Head of caudate nucleus (tissue), 42 donors: ENCODE data around the gene MIPOL1.
"Not testable (repeated sequence)": the region's sequence is repeated elsewhere in the genome, so short reads cannot be mapped to it uniquely, and the experiment has no call there.

Experiments used
- DNase-seq, 42 donors: peaks; one replicate each; pipeline versions ENCODE4 v3.0.0 to v3.0.0-alpha.2; 2020 to 2021; ENCODE audit warnings: mixed read lengths in 7 of 42
- intact Hi-C: fragments of 100-400 bp; cut with DNase I; formaldehyde crosslinking; loops from one replicate; pipeline ENCODE4 v1.15.0; 2022

MIPOL1 gene

DNA sequence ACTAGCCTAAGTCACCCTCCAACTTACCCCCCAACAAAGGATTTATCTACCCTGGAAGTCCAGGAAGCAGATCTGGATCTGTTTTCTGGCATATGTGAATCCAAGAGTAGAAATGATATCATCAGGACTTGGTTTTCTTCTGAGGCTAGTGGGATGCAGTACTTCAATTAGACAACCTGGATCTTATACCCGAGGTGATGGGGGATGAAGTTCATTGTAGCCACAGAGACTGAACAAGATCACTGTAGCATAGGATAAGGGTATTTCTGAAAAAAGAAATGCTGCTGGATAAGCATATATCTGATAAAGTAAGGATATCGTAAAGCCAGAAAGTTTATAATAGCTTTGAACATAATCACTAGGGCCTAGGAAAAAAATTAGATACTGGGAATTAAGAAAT, 222.9 kb downstream of the MIPOL1 start:
- intact Hi-C loops = no loop called here
- DNase-seq = no peak

DNA sequence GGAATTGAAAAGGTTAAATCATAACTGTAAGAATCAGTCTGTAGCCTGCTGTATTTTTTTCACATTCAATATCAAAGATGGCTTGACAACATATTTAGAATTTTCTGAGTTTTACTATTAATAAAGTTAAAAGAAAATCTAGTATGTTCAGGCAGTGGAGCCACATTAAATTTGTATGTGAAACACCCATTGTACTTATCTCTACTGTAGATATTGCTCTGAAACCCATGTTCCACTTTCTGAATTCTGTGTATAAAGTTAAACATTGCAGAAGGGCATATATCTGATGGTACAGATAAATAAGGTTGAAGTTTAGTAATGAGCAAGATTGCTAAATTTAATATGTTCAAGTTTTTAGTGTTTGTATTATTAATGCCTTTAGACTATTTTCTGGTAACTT, 224.6 kb downstream of the MIPOL1 start:
- intact Hi-C loops = no loop called here
- no peak for DNase-seq

DNA sequence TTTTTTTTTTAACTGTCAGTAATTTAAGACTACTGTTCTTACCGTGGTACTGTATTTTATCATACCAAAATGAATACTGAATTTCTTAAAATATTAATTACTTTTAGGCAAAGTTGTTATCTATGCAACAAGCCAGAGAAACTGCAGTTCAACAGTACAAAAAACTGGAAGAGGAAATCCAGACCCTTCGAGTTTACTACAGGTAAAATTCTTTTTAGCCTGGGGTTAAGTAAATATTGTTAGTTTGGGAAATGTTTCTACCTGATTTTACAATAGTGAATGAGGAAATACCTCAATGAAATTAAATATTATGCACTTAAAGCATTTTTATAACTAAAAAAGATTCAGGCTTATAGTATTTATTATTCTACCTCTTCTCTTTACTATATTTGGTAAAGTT, 225.0 kb downstream of the MIPOL1 start:
- DNase-seq = no peak
- intact Hi-C loops = no loop called here

DNA sequence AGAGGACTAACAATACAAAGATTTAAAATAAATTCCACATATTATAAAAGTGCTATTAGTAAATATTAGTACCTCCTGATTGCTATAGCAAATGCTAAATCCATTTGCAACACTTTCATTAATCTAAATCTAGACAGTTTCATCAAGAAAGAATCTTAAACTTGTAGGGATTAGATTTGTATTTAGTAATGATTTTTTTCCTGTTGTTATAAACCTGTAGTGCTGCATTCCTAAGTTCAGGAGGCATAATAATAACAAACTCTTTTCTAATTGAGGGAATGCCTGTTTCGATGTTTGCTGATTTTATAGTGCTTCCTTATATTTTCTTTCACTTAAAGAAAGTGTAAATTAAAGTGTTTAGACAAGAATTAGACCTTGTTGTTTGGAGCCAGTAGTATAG, 231.2 kb downstream of the MIPOL1 start:
- no peak for DNase-seq
- intact Hi-C loops = no loop called here

DNA sequence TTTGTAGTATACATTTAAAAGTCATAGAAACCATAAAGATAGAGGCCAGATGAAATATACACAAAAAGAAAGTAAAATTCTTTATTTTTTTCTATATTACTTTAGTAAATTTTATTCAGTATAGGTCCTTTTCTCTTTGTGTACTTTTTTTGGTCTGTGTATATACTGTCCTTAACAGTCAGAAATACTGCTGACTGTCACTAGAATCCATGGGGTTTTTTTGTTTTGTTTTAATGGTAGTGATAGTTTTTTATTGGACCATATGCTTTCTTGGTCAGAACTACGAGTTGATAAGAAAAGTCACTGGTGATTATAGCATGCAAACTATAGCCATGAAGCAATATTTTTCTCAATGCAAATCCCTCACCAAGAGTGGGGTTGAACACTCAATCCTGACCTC, 231.9 kb downstream of the MIPOL1 start:
- no peak for DNase-seq
- intact Hi-C loops = no loop called here

DNA sequence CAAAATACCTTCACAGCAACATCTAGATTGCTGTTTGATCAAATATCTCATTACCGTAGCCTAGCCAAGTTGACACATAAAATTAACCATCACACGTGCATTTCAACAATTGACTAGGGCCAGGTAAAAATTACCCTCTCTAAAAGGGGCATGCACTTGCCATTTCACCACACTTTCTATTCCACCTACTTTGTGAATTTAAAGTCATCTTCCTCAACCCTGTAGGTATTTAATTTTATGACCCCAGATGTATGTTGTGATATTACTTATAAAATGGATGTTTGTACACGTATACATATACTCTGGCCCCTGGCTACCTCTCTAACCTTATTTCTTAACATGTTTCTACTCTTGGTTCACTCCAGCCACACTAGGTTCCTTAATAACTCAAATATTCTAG, 237.1 kb downstream of the MIPOL1 start:
- DNase-seq = no peak
- intact Hi-C loops = no loop called here

DNA sequence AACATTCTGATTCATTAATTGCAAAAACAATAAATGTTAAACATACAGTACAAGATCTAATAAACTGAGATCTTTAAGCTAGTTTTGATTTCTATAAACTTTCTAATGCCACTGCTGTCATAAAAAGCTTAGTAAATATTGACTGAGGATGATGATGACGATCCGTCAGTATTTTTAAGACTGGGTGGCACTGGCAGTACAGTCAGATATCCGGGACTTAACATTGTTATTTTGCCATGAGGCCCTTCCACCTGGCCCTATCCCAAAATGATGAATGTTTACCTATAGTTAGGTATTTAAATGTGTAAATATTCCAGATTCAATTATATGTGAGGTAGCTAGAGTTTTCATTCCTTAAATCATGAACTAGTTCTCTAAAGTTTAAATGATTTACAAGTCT, 238.8 kb downstream of the MIPOL1 start:
- intact Hi-C loops = no loop called here
- no peak for DNase-seq

DNA sequence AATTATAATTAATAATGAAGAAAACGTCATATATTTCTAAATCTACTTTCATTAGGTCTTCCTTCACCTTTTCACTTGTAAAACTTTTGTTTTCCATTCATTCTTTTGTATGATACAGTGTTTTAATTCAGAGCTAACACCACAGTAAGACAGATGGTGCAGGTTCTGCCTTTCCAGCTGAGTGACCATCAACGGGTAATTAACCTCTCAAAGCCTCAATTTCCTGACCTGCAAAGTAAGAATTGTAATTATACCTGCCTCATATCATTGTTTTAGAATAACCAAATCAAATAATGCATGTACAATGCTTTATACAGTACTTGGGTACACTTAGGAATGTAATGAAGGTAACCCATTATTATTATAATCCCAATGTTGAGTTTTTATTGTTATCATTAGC, 239.8 kb downstream of the MIPOL1 start:
- no peak for DNase-seq

DNA sequence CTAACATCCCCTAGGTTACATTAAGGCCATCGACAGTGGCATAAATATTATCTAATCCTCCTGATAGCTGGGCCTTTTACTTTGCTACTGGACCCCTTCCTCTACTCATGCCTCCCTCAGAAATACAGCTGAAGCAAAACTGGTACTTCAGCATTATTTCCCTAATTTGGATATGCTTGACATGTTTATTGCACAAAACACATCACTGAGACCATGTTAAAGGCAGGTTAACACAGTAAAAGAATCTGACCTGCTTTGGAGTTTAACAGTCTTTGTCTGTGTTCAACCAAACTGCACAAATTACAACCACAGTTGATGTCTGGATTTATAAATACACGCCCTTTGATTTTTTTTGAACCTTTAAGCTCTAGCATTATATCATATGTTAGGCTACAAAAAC, 240.7 kb downstream of the MIPOL1 start:
- intact Hi-C loops = no loop called here
- no peak for DNase-seq

More for the DNA sequence above, 239.8 kb downstream of the MIPOL1 start:
- intact Hi-C loops = no loop called here

DNA sequence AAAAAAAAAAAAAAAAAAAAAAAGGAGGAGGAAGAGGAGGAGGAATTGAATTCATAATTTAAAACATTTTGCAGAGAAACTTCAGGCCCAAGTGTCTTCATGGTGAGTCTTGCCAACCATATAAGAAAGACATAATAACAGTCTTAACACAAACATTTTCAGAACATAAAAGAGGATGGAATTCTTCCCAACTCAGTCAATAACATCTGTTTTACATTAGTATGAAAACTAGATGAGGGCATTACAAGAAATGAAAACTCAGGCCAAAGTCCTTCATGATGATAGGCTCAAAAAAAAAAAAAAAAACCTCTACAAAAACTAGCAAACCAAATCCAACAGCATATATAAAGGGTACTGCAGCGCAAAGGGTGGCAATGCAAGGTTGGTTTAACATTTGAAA, 245.7 kb downstream of the MIPOL1 start:
- intact Hi-C loops = no loop called here
- no peak for DNase-seq

DNA sequence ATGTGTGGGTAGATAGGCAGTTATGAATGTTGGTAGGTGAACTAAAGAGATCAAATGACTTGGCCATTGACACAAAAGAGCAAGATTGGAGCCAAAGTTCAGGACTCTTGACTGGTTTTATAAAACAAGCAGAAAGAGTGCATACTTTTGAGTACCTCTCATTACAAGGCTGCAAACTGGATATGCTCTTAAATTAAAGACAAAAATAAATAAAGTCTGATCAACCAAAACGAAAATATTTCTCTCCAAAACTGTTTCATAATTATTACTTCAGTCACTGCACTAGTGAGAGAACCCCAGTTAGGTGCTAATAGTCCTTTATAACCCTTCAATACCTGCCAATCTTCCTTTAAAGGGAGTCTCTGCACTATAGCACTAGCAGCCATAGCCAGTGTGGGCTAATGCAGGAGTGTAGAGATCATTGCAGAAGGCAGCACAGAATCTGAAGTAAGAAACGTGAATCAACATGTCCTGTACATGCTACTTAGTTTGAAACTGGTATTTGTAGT, 250.2 kb downstream of the MIPOL1 start:
- intact Hi-C loops = no loop called here
- no peak for DNase-seq

DNA sequence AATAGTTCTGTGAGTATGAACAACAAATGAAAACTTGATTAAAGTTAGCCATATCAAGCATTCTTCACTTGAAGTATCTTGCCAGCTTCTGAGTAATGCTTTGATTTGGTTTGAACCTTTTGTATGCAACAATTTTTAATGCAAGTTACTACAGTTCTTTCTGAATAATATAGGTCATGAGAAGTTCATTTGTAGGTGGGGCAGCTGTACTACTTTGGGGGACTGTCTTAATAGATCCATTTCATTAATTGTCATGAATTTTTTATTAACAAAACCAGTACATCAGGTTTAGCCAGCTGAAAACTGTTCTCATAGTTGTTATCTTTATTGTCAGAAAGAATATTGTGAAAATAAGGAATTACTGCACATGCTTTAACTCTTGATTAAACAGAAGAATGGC, 254.6 kb downstream of the MIPOL1 start:
- DNase-seq = no peak
- intact Hi-C loops = no loop called here

DNA sequence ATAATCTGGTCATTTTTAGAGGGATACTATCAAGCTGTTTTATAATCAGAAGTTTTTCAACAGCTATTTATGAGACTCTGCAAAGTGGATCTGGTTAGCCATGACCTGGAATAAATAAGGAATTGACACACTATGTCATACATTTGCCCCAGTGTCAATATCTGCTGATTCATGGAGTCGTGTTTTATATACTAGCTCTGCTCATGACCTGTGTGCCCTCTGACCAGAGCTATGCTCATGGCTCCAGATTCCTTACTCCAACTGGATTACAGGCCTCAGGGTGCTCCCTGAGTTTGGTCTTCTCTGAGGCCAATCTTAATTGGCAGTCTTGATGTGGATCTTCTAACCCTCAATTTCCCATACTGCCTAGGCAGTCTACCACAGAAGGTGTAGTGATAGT, 256.2 kb downstream of the MIPOL1 start:
- no peak for DNase-seq
- intact Hi-C loops = no loop called here

DNA sequence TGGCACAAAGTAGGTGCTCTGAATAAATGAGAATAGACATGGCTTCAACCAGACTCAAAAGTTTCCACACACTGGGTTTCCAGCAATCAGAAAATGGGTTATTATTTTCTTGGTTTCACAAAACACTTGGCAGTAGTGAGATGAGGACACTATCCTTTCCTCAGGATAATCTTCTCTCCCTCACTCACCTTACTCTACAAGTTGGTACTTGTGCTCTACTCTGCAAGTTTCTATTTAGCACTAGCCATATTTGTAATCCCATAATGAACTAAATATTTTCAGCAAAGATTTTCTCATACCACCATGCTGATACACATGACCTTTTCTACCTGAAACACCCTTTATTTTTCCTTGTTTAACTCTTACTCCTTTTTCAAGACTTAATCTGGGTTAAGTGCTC, 259.6 kb downstream of the MIPOL1 start:
- intact Hi-C loops = no loop called here

DNA sequence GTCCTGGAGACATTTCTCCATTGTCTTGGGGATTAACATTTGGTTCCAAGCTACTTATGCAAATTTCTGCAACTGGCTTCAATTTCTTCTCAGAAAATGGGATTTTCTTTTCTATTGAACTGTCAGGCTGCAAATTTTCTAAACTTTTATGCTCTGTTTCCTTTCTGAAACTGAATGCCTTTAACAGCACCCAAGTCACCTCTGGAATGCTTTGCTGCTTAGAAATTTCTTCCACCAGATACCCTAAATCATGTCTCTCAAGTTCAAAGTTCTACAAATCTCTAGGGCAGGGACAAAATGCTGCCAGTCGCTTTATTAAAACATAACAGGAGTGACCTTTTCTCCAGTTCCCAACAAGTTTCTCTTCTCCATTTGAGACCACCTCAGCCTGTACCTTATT, 264.7 kb downstream of the MIPOL1 start:
- DNase-seq, intact Hi-C loops: not testable (repeated sequence)

More for the DNA sequence above, 259.6 kb downstream of the MIPOL1 start:
- DNase-seq = no peak

DNA sequence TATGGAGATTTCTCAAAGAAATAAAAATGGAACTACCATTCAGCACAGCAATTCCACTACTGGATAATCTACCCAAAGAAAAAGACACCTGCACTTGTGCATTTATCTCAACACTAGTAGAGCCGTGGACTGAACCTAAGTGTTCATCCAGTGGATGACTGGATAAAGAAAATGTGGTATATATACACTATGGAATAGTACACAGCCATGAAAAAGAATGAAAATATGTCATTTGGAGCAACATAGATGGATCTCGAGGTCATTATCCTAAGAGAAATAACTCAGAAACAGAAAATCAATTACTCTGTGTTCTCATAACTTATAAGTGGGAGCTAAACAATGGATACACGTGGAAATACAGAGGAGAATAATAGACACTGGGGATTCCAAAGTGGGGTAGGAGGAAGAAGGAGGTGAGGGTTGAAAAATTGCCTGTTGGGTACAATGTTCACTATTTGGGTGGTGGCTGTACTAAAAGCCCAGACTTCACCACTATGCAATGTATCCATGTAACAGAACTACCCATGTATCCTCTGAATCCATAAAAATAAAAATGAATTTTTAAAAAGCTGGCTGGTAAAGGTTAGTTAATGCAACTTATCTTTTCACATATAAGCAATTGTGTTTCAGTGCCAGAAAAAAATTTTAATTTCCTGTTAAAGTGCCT, 266.6 kb downstream of the MIPOL1 start:
- intact Hi-C loops = no loop called here
- DNase-seq = no peak

DNA sequence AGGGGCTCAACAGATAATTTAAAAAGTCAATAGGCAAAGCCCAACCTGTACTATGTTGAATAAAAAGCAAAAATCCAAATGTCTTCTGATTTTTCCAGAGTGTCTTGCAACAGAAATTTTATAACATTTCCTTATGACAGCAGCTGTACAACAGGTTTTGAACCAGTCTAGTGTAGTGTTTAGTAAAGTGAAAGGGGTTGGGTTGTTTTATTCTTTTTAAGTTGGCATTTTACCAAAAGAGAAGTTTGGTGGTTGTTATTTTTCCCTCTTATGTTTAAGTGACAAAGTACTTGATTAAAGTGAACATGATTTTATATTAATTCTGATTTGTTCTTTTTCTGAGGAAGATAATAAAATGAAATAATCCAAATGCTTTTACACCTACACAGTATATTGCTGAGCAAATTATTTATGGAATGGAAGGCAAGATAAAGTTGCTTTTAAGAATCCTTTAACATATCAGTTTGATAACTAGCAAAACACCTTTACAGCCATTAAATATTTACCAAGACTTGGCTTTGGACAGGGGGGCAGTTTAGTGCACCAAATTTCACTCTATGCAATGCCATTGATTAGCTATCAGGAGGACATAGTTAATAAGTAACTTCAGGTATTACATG, 268.4 kb downstream of the MIPOL1 start:
- no peak for DNase-seq
- intact Hi-C loops = no loop called here

DNA sequence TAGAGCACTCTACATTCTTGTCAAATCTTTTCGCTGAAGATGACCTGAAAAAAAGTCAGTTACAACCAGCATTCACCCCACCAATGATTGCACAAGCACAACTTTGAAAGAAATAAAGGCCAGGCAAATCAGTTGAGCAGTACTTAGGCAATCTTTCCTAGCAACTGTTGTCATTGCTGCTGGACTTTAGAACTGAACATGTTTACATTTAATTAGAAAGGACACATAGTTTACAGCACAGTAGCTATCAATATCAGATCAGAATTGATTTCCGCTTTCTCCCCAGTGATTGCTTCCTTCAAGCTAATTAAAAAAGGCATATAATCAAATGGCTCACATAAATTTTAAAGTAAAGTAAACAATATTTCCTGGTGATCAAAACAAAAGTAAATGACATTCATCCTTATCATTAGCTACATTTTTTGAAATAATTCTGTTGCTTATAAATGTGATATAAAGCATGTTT, 268.9 kb downstream of the MIPOL1 start:
- no peak for DNase-seq
- intact Hi-C loops = no loop called here

DNA sequence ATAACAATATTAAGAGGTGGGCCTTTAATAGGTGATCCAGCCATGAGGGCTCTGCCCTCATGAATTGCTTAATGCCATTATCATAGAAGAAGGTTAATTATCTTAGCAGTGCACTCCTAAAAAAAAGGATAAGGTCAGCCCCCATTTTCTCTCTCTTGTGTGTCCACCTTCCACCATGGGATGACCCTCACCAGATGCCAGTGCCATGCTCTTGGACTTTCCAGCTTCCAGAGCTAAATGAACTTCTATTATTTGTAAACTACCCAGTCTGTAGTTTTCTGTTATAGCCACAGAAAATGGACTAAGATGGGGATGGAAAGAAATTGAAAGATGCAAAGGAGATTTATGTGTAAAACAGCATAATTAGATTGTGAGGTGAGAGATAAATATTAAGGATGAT, 271.9 kb downstream of the MIPOL1 start:
- no peak for DNase-seq
- intact Hi-C loops = no loop called here

DNA sequence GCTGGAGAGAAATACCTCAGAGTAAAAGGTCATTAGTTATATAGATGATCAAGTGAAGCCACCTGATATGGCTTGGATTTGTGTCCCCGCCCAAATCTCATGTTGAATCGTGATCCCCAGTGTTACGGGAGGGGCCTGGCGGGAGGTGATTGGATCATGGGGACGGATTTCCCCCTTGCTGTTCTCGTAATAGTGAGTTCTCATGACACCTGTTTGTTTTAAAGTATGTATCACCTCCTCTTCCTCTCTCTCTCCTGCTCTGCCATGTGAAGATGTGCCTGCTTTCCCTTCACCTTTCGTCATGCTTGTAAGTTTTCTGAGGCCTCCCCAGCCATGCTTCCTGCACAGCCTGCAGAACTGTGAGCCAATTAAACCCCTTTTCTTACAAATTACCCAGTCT, 272.5 kb downstream of the MIPOL1 start:
- intact Hi-C loops = no loop called here
- DNase-seq = no peak

DNA sequence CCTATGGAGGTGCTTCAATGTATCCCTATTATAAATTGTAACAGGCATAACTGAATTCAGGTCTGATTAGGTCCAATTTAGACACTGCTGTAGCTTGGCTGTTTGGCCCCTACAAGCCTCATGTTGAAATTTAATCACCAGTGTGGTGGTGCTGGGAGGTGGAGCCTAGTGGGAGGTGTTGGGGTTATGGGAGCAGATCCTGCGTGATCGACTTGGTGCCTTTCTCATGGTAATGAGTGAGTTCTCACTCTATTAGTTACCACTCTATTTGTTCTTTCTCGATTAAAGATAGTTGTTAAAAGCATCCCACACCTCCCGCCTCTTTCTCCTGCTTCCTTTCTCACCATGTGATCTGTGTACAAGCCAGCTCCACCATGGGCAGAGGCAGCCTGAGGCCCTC, 275.2 kb downstream of the MIPOL1 start:
- DNase-seq = no peak
- intact Hi-C loops = no loop called here
